Smooth muscle cell (in vitro differentiated cells): Measurements from ENCODE around the gene ADCY2. TPM values are rescaled to one million over a fixed set of nuclear protein-coding genes. Genes with fewer than 3 reads are reported as not detected.

Experiments
- DNase-seq: peaks from one replicate; lab custom pipeline; 2025; ENCODE audit not compliant: unreplicated experiment; lab: John Stamatoyannopoulos, UW
- H2AFZ ChIP-seq: fragments of 200-600 bp; sonication (generic); 2 replicates; pipeline ENCODE4 v1.6.0; 2016; ENCODE audit warnings: antibody characterized with exemption, low read depth, mild to moderate bottlenecking
- H3F3A ChIP-seq: fragments of 200-600 bp; sonication (generic); 2 replicates; pipeline ENCODE4 v1.6.0; 2017; ENCODE audit warnings: antibody characterized with exemption, low read depth
- H3K27ac ChIP-seq: fragments of 200-600 bp; sonication (generic); 2 replicates; pipeline ENCODE4 v1.5.1; 2016; ENCODE audit warnings: low read depth, mild to moderate bottlenecking
- H3K27me3 ChIP-seq: fragments of 200-600 bp; sonication (generic); 2 replicates; pipeline ENCODE4 v1.6.1; 2016; ENCODE audit warnings: low read depth, mild to moderate bottlenecking
- H3K36me3 ChIP-seq: fragments of 200-600 bp; sonication (generic); 2 replicates; pipeline ENCODE4 v1.5.1; 2016; ENCODE audit warnings: low read depth
- H3K4me1 ChIP-seq: fragments of 200-600 bp; sonication (generic); 2 replicates; pipeline ENCODE4 v1.5.1; 2016; ENCODE audit warnings: low read depth
- H3K4me2 ChIP-seq: fragments of 200-600 bp; sonication (generic); 2 replicates; pipeline ENCODE4 v1.6.0; 2016; ENCODE audit warnings: mild to moderate bottlenecking
- H3K4me3 ChIP-seq: fragments of 200-600 bp; sonication (generic); 2 replicates; pipeline ENCODE4 v1.5.1; 2016; ENCODE audit warnings: mild to moderate bottlenecking
- H3K79me2 ChIP-seq: fragments of 200-600 bp; sonication (generic); 2 replicates; pipeline ENCODE4 v1.6.0; 2016; ENCODE audit warnings: low read depth, mild to moderate bottlenecking
- H3K9ac ChIP-seq: fragments of 200-600 bp; sonication (generic); 2 replicates; pipeline ENCODE4 v1.6.0; 2016; ENCODE audit warnings: low read depth
- H3K9me3 ChIP-seq: fragments of 200-600 bp; sonication (generic); replicated peaks from 2 replicates; pipeline ENCODE4 v1.5.1; 2016; ENCODE audit warnings: low read depth
- H4K20me1 ChIP-seq: fragments of 200-600 bp; sonication (generic); 2 replicates; pipeline ENCODE4 v1.6.0; 2016; ENCODE audit warnings: low read depth
- WGBS: methylation state at CpG from one replicate; pipeline ENCODE4 v1.1.7; 2016; ENCODE audit warnings: low lambda C conversion rate; 5-methylcytosine and 5-hydroxymethylcytosine counted together
- polyA plus RNA-seq: library from polyadenylated mRNA; unstranded; fragments of >200 nt; fragmentation: Nextera tagmentation; extraction: Ambion mirVana; gene quantifications from 2 replicates; pipeline ENCODE4 v1.2.1, GENCODE V29; 2016
- total RNA-seq: library from RNA; depleted of rRNA; stranded (reverse); fragments of >200 nt; gene quantifications from 2 replicates; pipeline ENCODE4 v1.2.3, GENCODE V29; 2014
- TF ChIP-seq, protein P1 (sequence below): fragments of 200-600 bp; sonication (generic); IDR thresholded peaks from 2 replicates; pipeline ENCODE4 v1.5.1; 2017; ENCODE audit warnings: borderline replicate concordance, mild to moderate bottlenecking, antibody characterized with exemption; ENCODE audit not compliant: insufficient read depth, poor library complexity, severe bottlenecking

Gene ADCY2
- total and polyA plus RNA-seq, 2 experiments from 2014 or later = 2.8 to 8.0 TPM

DNA sequence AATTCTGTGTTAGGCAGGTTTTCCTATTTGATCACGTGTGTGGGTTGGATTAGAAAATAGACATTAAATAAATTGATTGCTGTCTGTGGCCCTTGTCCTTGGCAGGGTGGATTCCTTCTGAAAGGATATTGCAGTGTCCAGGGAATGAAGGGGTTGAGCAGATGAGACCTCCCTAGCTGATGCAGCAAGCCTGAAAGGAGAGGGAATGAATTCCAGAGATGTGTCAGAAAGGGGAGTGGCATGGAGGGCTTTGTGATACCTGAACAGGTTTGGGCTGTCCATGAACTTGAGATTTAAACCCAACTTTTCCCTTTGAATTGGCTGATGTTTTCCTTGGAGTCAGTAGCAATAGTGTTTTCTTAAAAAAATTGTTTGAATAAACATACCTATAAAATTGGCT lies 66.8 kb downstream of the ADCY2 start:
- TF ChIP-seq, protein P1, sequence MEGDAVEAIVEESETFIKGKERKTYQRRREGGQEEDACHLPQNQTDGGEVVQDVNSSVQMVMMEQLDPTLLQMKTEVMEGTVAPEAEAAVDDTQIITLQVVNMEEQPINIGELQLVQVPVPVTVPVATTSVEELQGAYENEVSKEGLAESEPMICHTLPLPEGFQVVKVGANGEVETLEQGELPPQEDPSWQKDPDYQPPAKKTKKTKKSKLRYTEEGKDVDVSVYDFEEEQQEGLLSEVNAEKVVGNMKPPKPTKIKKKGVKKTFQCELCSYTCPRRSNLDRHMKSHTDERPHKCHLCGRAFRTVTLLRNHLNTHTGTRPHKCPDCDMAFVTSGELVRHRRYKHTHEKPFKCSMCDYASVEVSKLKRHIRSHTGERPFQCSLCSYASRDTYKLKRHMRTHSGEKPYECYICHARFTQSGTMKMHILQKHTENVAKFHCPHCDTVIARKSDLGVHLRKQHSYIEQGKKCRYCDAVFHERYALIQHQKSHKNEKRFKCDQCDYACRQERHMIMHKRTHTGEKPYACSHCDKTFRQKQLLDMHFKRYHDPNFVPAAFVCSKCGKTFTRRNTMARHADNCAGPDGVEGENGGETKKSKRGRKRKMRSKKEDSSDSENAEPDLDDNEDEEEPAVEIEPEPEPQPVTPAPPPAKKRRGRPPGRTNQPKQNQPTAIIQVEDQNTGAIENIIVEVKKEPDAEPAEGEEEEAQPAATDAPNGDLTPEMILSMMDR = no peak
- no peak overlapping the region for H2AFZ ChIP-seq
- H3F3A ChIP-seq = no peaks in the 10 kb centered on the region
- no peak for DNase-seq
- no peaks in the 10 kb centered on the region for H3K9me3 ChIP-seq
- H3K27me3 ChIP-seq = no peaks in the 10 kb centered on the region
- H3K4me2 ChIP-seq = no peak overlapping the region
- H3K9ac ChIP-seq = no peak overlapping the region
- no peaks in the 10 kb centered on the region for H3K79me2 ChIP-seq
- no peaks in the 10 kb centered on the region for H4K20me1 ChIP-seq
- 87% methylated on average over 1 of the region's 1 CpG for WGBS
- no peak overlapping the region for H3K4me3 ChIP-seq
- H3K27ac ChIP-seq = no peak overlapping the region
- no peaks in the 10 kb centered on the region for H3K36me3 ChIP-seq
- H3K4me1 ChIP-seq = no peaks in the 10 kb centered on the region

DNA sequence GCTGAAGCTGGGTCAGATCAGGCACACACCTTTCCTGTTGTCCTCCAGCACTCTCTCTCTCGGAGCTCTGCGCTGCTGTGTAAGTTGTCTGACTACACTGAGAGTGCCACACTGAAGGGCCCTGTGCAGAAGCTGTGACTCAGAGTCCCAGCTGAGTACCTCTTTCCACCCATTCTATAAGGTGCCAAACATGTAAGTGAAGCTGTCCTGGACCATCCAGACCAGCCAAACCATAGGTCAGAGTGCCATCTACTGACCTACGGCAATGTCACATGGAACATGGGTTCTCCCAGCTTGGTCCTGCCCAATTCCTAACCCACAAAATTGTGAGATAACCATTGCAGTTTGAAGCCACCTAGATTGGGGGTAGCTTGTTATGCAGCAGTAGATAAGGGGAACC lies 68.2 kb downstream of the ADCY2 start:
- no peak overlapping the region for H3K4me3 ChIP-seq
- WGBS = 85% methylated on average over 3 of the region's 3 CpGs
- H2AFZ ChIP-seq = no peak overlapping the region

DNA sequence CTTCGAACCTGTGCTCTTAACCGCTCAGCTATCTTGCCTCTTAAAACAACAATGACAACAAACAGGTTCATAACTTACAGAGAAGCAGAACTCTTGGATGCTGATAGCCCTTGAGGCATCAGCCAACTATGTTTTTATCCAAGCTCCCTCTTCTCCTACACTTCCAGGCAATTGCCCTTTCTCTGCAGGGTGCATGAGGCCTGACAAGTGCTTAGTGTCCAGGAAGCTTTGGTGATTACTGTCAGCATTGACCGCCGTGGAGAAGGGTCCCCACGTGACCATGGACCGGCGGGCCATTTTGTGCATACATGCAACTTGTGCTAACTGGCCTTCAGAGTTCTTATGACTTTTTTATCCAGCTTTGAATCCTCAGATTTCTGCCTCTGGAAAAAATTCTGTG lies 71.2 kb downstream of the ADCY2 start:
- WGBS = 94% methylated on average over 7 of the region's 7 CpGs
- no peaks in the 10 kb centered on the region for H3F3A ChIP-seq
- no peaks in the 10 kb centered on the region for H3K36me3 ChIP-seq
- no peaks in the 10 kb centered on the region for H3K4me1 ChIP-seq
- TF ChIP-seq, protein P1 = no peak
- no peak overlapping the region for H2AFZ ChIP-seq
- no peak for DNase-seq
- no peak overlapping the region for H3K4me3 ChIP-seq
- H3K9me3 ChIP-seq = no peaks in the 10 kb centered on the region
- no peak overlapping the region for H3K4me2 ChIP-seq
- H4K20me1 ChIP-seq = no peaks in the 10 kb centered on the region
- no peaks in the 10 kb centered on the region for H3K79me2 ChIP-seq
- no peaks in the 10 kb centered on the region for H3K27me3 ChIP-seq
- H3K27ac ChIP-seq = no peak overlapping the region
- no peak overlapping the region for H3K9ac ChIP-seq

More for the DNA sequence above, 68.2 kb downstream of the ADCY2 start:
- TF ChIP-seq, protein P1 = no peak
- no peaks in the 10 kb centered on the region for H3K27me3 ChIP-seq
- H3K9ac ChIP-seq = no peak overlapping the region
- no peaks in the 10 kb centered on the region for H3F3A ChIP-seq
- H3K9me3 ChIP-seq = no peaks in the 10 kb centered on the region
- H3K27ac ChIP-seq = no peak overlapping the region
- no peaks in the 10 kb centered on the region for H3K4me1 ChIP-seq
- H3K36me3 ChIP-seq = no peaks in the 10 kb centered on the region
- no peak for DNase-seq
- H3K4me2 ChIP-seq = no peak overlapping the region
- no peaks in the 10 kb centered on the region for H4K20me1 ChIP-seq
- H3K79me2 ChIP-seq = no peaks in the 10 kb centered on the region

DNA sequence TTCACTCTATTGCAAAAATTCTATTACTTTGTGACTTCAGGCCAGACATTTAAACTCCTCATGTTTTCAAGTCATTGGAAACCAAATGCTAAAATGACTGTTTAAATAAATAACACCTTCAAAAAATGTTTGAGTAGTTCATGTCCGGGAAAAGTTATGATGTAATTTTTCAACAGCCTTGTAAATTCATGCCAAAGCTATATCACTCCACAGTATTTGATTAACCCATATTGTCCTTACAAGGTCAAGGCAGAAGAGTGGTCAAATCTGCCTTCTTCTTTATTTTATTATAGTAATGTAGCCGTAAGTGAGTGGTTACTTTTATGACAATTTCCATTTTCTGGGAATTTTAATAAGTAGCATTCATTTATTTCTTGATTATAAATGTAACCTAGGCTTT lies 72.8 kb downstream of the ADCY2 start:
- Histone ChIP-seq H3K27ac (no peak overlapping the region), H3F3A (no peaks in the 10 kb centered on the region), H3K27me3 (no peaks in the 10 kb centered on the region), H3K79me2 (no peaks in the 10 kb centered on the region), H3K9me3 (no peaks in the 10 kb centered on the region), H2AFZ (no peak overlapping the region), H3K4me3 (no peak overlapping the region), H3K4me2 (no peak overlapping the region), H3K4me1 (no peaks in the 10 kb centered on the region), H3K9ac (no peak overlapping the region), H4K20me1 (no peaks in the 10 kb centered on the region), H3K36me3 (no peaks in the 10 kb centered on the region)
- WGBS = 95% methylated on average over 2 of the region's 2 CpGs
- no peak for DNase-seq
- TF ChIP-seq, protein P1 = no peak
